Measurements from ENCODE around the gene RAB19.
A peak's percentile ranks its signal among the peaks of the same experiment; 100 is the strongest.

The RAB19 gene

GRCh38 chr7:140403878-140404564, at the start of gene RAB19:
TSS of gene RAB19 (plus strand) at chr7:140404058. CDS start at chr7:140407647, 3,589 bp downstream.
- Mint-ChIP-seq H3K4me3 (peak within 1 kb of the TSS; percentile 93), H3K27me3 (ENCODE audit: low read depth) (no peaks in the 10 kb centered on the region), H3K4me1 (ENCODE audit: low read depth) (peaks cover 33% of the 10 kb centered on the region), H3K27ac (peak within 1 kb of the TSS; percentile 96), H3K9me3 (no peaks in the 10 kb centered on the region), H3K36me3 (ENCODE audit: low read depth) (peaks cover 27% of the 10 kb centered on the region)
- no peak for DNase-seq (ENCODE audit: low spot score)

- no peaks in the 10 kb centered on the region for H3K9me3 Mint-ChIP-seq
- peaks cover 31% of the 10 kb centered on the region for H3K4me1 Mint-ChIP-seq (ENCODE audit: low read depth)
- peaks cover 43% of the 10 kb centered on the region for H3K36me3 Mint-ChIP-seq (ENCODE audit: low read depth)
- H3K27ac Mint-ChIP-seq = peak overlapping the region; percentile 97
- DNase-seq (ENCODE audit: low spot score) = no peak
- peak overlapping the region; percentile 84 for H3K4me3 Mint-ChIP-seq
- H3K27me3 Mint-ChIP-seq (ENCODE audit: low read depth) = no peaks in the 10 kb centered on the region
Measured at GRCh38 chr7:140358024-140358411, 45.8 kb upstream of the RAB19 start.

GRCh38 chr7:140358412-140359051, 45.3 kb upstream of the RAB19 start:
- H3K36me3 Mint-ChIP-seq (ENCODE audit: low read depth) = peaks cover 41% of the 10 kb centered on the region
- H3K27me3 Mint-ChIP-seq (ENCODE audit: low read depth) = no peaks in the 10 kb centered on the region
- DNase-seq (ENCODE audit: low spot score) = peak; percentile 49
- peak overlapping the region; percentile 97 for H3K27ac Mint-ChIP-seq
- peak overlapping the region; percentile 84 for H3K4me3 Mint-ChIP-seq
- peaks cover 29% of the 10 kb centered on the region for H3K4me1 Mint-ChIP-seq (ENCODE audit: low read depth)
- H3K9me3 Mint-ChIP-seq = no peaks in the 10 kb centered on the region

GRCh38 chr7:140360697-140361229, 43.1 kb upstream of the RAB19 start:
- peak; percentile 38 for DNase-seq (ENCODE audit: low spot score)
- H3K9me3 Mint-ChIP-seq = no peaks in the 10 kb centered on the region
- H3K4me3 Mint-ChIP-seq = peak overlapping the region; percentile 63
- no peaks in the 10 kb centered on the region for H3K27me3 Mint-ChIP-seq (ENCODE audit: low read depth)
- peaks cover 35% of the 10 kb centered on the region for H3K36me3 Mint-ChIP-seq (ENCODE audit: low read depth)
- H3K4me1 Mint-ChIP-seq (ENCODE audit: low read depth) = peaks cover 32% of the 10 kb centered on the region
- peak overlapping the region; percentile 90 for H3K27ac Mint-ChIP-seq

GRCh38 chr7:140364819-140365218, 39.0 kb upstream of the RAB19 start:
- Mint-ChIP-seq H3K36me3 (ENCODE audit: low read depth) (peaks cover 31% of the 10 kb centered on the region), H3K27ac (peak overlapping the region; percentile 61)
- no peak for DNase-seq (ENCODE audit: low spot score)

GRCh38 chr7:140367528-140367927, 36.3 kb upstream of the RAB19 start:
- Mint-ChIP-seq H3K4me3 (no peak overlapping the region), H3K4me1 (ENCODE audit: low read depth) (peaks cover 20% of the 10 kb centered on the region), H3K36me3 (ENCODE audit: low read depth) (peaks cover 37% of the 10 kb centered on the region), H3K9me3 (no peaks in the 10 kb centered on the region), H3K27ac (no peak overlapping the region), H3K27me3 (ENCODE audit: low read depth) (no peaks in the 10 kb centered on the region)
- DNase-seq (ENCODE audit: low spot score) = no peak

More at GRCh38 chr7:140364819-140365218, 39.0 kb upstream of the RAB19 start:
- H3K4me3 Mint-ChIP-seq = no peak overlapping the region
- H3K27me3 Mint-ChIP-seq (ENCODE audit: low read depth) = no peaks in the 10 kb centered on the region
- H3K4me1 Mint-ChIP-seq (ENCODE audit: low read depth) = peaks cover 15% of the 10 kb centered on the region
- H3K9me3 Mint-ChIP-seq = no peaks in the 10 kb centered on the region

GRCh38 chr7:140369294-140369693, 34.6 kb upstream of the RAB19 start:
- peaks cover 47% of the 10 kb centered on the region for H3K36me3 Mint-ChIP-seq (ENCODE audit: low read depth)
- H3K4me3 Mint-ChIP-seq = no peak overlapping the region
- DNase-seq (ENCODE audit: low spot score) = no peak
- H3K9me3 Mint-ChIP-seq = no peaks in the 10 kb centered on the region
- H3K27me3 Mint-ChIP-seq (ENCODE audit: low read depth) = no peaks in the 10 kb centered on the region
- peaks cover 27% of the 10 kb centered on the region for H3K4me1 Mint-ChIP-seq (ENCODE audit: low read depth)
- H3K27ac Mint-ChIP-seq = no peak overlapping the region

GRCh38 chr7:140375323-140375722, 28.5 kb upstream of the RAB19 start:
- Mint-ChIP-seq H3K4me3 (peak overlapping the region; percentile 77), H3K4me1 (ENCODE audit: low read depth) (peaks cover 46% of the 10 kb centered on the region), H3K36me3 (ENCODE audit: low read depth) (peaks cover 63% of the 10 kb centered on the region), H3K27me3 (ENCODE audit: low read depth) (no peaks in the 10 kb centered on the region), H3K9me3 (no peaks in the 10 kb centered on the region), H3K27ac (peak overlapping the region; percentile 93)
- DNase-seq (ENCODE audit: low spot score) = no peak

- H3K27ac Mint-ChIP-seq = peak overlapping the region; percentile 93
- DNase-seq (ENCODE audit: low spot score) = peak; percentile 57
- peaks cover 43% of the 10 kb centered on the region for H3K4me1 Mint-ChIP-seq (ENCODE audit: low read depth)
- H3K9me3 Mint-ChIP-seq = no peaks in the 10 kb centered on the region
- H3K27me3 Mint-ChIP-seq (ENCODE audit: low read depth) = no peaks in the 10 kb centered on the region
- peaks cover 58% of the 10 kb centered on the region for H3K36me3 Mint-ChIP-seq (ENCODE audit: low read depth)
- H3K4me3 Mint-ChIP-seq = peak overlapping the region; percentile 77
Measured at GRCh38 chr7:140375892-140376730, 27.7 kb upstream of the RAB19 start.

- H3K36me3 Mint-ChIP-seq (ENCODE audit: low read depth) = peaks cover 42% of the 10 kb centered on the region
Measured at GRCh38 chr7:140383954-140384713, 19.7 kb upstream of the RAB19 start.

GRCh38 chr7:140384894-140385545, 18.8 kb upstream of the RAB19 start:
- Mint-ChIP-seq H3K4me3 (peak overlapping the region; percentile 14), H3K9me3 (no peaks in the 10 kb centered on the region), H3K27me3 (ENCODE audit: low read depth) (no peaks in the 10 kb centered on the region), H3K36me3 (ENCODE audit: low read depth) (peaks cover 35% of the 10 kb centered on the region), H3K27ac (peak overlapping the region; percentile 17), H3K4me1 (ENCODE audit: low read depth) (peaks cover 36% of the 10 kb centered on the region)
- DNase-seq (ENCODE audit: low spot score) = no peak

More at GRCh38 chr7:140383954-140384713, 19.7 kb upstream of the RAB19 start:
- H3K27me3 Mint-ChIP-seq (ENCODE audit: low read depth) = no peaks in the 10 kb centered on the region
- no peaks in the 10 kb centered on the region for H3K9me3 Mint-ChIP-seq
- H3K27ac Mint-ChIP-seq = peak overlapping the region; percentile 17
- no peak for DNase-seq (ENCODE audit: low spot score)
- no peak overlapping the region for H3K4me3 Mint-ChIP-seq
- peaks cover 40% of the 10 kb centered on the region for H3K4me1 Mint-ChIP-seq (ENCODE audit: low read depth)

GRCh38 chr7:140389445-140389844, 14.4 kb upstream of the RAB19 start:
- DNase-seq (ENCODE audit: low spot score) = no peak
- Mint-ChIP-seq H3K9me3 (no peaks in the 10 kb centered on the region), H3K27me3 (ENCODE audit: low read depth) (no peaks in the 10 kb centered on the region), H3K27ac (no peak overlapping the region), H3K36me3 (ENCODE audit: low read depth) (peaks cover 16% of the 10 kb centered on the region), H3K4me1 (ENCODE audit: low read depth) (peaks cover 14% of the 10 kb centered on the region), H3K4me3 (no peak overlapping the region)

GRCh38 chr7:140390034-140390433, 13.8 kb upstream of the RAB19 start:
- H3K36me3 Mint-ChIP-seq (ENCODE audit: low read depth) = peaks cover 13% of the 10 kb centered on the region
- H3K4me1 Mint-ChIP-seq (ENCODE audit: low read depth) = peaks cover 8% of the 10 kb centered on the region
- DNase-seq (ENCODE audit: low spot score) = no peak
- H3K4me3 Mint-ChIP-seq = no peak overlapping the region
- no peaks in the 10 kb centered on the region for H3K27me3 Mint-ChIP-seq (ENCODE audit: low read depth)
- H3K9me3 Mint-ChIP-seq = no peaks in the 10 kb centered on the region
- H3K27ac Mint-ChIP-seq = no peak overlapping the region

All from T-helper 2 cell treated with Interferon-gamma antibody and Interleukin-4, amounts not matched to agents 5 μg/mL and 100 μg/mL, for 36 hours (primary cell).